ENCODE measurements around the gene SYT1.
"Not testable (repeated sequence)": the region's sequence is repeated elsewhere in the genome, so short reads cannot be mapped to it uniquely, and the experiment has no call there.

SYT1 gene

GRCh38 chr12:79156846-79157463 lies 292.4 kb downstream of the SYT1 start:
- no peak for DNase-seq

DNA sequence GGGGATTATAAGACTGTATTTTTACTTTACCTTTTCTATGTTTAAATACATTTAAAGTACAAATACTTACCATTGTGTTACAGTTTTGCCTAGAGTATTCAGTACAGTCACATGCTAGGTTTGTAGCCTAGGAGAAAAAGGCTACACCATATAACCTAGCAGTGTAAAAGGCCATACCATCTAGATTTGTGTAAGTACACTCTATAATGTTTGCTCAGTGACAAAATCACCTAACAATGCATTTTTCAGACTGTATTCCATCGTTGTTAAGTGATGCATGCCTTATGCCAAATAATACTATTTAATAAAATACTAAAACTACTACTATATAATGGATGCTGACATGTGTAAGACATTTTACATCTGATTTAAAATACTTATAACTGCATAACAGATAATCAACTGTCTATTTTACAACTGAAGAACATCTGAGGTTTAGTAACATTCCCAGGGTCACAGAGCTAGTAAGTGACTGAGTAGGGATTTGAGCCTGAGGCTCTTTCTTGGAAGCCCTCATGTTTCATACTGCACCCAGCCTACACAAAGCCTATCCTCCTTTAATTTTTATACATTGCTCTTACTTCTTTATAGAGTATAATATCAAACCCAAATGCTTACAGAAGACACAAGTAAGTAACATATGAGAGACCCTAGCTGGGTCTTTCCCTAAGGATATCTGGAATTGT lies 296.8 kb downstream of the SYT1 start:
- DNase-seq: no peak

DNA sequence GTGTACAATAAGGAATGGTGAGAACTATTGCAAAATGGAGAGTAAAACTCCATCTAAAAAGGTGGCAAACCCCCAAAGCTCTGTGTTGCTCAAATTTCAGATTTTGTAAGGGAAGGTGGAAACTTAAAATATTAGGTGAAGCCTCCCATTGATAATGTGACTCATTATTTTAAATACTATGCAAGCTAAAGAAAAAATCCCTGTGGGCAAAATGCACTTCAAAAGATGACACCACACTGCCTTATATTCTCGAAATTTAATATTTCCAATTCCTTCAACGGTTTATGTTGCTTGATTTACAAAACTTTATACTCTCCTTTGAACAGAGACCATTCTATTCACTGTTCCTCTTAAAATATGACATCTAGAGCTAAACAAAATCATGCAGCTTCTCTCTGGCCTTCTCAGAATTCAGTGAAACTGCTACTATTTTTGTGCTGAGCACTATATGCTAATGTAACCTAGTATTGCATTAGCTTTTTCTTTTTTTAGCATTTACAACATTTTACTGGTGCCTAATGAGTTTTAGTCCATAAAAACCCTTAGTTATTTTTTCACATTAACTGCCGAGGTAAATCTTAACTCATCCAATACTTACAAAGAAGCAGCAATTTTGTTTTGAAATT lies 297.7 kb downstream of the SYT1 start:
- no peak for DNase-seq

- DNase-seq: no peak
These were observed 298.4 kb downstream of the SYT1 start for GRCh38 chr12:79162948-79163347.

GRCh38 chr12:79164890-79165289 lies 300.3 kb downstream of the SYT1 start:
- DNase-seq: no peak

DNA sequence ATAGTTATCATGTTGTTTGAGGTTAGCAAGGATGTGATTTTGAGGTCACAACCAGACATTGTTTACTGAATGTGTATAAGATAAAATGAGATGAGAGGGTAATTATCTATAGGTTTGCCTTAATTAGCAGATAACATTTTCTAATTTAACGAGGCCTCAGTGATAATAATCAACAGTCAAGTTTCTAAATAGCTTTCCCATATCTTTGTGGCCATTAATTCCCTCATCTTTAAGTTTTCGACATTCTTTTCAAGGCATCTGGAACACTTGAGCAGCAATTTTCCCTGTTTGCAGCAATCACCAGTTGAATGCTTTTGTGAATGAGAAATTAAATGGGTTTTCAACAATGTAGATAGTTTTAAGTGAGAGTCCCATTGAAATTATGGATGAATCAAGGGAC lies 304.1 kb downstream of the SYT1 start:
- DNase-seq: no peak

DNA sequence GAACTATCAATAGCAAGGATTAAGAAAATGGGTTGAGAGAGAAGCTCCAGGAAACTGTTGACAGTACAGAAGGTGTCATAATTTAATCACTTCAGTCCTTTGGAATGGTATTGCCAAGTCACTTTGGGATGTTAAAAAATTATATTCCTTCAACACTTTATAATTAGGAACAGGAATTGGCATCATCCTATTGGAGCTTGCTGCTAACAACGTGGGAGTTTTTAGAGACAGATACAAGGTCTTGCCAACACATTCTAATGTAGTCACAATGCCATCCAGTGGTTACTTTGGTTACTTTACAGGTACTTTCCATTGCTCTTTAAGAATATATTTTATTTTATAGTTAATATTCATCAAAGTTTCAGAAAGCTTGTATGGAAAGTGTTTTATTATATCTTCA lies 310.1 kb downstream of the SYT1 start:
- DNase-seq: no peak

GRCh38 chr12:79183003-79183402 lies 318.4 kb downstream of the SYT1 start:
- no peak for DNase-seq

- DNase-seq: no peak
These were observed 319.4 kb downstream of the SYT1 start for GRCh38 chr12:79183926-79184325.

DNA sequence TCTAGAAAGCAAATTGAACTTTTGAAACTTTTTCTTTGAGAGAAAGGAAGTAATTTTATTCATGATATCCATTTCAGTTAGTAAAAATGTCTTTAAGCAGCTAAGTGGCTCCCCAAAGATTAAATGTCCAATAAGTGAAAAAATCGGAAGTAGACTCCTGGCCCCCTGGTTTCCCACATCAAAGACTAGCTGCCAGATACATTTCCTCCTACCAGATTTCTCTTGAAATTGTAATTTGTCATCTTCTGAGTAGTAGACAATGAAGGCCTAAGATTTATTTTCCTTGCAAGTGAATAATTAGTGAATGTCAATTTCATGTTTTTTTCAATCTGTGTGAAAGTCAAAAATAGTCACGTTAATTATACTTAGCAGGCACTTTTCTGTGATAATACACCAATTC lies 321.9 kb downstream of the SYT1 start:
- DNase-seq: no peak

DNA sequence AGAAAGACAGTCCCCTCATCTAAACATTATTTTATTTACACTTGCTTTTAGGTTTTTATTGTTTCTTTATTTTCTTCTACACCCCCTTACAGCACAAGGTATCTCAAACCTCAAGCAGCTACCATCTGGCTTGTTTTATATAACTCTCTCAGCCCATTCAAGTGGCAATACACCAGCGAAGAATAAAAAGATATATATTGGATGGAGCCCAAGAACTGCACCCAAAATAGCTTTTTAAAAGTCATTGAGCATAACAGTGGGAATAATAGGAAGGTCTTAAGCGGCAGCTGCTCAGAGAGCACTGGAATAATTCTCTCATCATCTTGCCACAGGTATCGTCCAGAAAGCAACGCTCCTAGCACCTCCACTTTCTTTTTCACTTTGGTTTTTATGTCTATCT lies 322.5 kb downstream of the SYT1 start:
- no peak for DNase-seq

DNA sequence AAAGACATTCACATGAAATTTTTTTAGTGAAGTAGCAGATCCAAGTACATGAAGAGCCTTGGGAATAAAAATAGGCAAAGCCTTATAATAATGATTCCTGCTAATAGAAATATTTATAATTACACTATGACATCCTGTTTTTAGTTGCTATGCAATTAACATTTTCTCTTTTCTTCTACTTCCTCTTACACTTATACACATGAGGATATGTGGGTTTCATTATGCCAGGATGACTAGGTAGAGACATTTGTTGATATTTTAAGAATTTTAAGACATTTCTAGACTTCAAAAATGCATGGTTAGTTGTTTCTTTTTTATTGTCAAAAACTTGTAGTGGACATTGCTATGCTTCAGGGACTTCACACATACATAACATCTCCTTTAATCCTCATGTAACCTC lies 326.8 kb downstream of the SYT1 start:
- DNase-seq: no peak

- no peak for DNase-seq
These were observed 330.0 kb downstream of the SYT1 start for GRCh38 chr12:79194595-79194994.

- DNase-seq: no peak
These were observed 334.6 kb downstream of the SYT1 start for GRCh38 chr12:79199166-79199565.

GRCh38 chr12:79200176-79200575 lies 335.6 kb downstream of the SYT1 start:
- DNase-seq: no peak

DNA sequence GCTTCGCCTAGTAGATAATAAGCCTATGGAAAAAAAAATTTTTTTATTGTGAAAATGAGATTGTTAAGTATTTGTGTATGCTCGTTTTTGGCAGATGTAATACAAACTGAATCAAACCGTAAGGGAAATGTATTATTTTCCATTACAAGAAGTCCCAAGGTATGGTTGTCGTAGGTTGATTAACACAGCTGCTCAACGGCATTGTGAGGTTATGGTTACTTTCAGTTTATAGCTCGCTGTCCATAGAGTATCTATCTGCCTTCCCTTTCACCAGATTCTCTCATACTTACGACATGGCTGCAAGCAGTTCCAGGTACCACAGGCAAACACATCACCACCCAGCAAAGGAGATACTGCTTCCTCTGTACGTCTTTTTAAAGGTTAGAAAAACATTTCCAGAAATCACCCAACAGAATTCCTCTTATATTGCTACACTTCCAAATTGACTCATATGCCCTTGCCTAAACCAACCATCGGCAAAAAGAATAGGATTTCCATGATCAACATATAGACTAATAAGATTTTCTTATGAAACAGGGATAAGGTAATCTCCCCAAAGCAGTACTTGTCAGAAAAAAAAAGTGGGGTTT lies 338.6 kb downstream of the SYT1 start:
- DNase-seq: no peak

DNA sequence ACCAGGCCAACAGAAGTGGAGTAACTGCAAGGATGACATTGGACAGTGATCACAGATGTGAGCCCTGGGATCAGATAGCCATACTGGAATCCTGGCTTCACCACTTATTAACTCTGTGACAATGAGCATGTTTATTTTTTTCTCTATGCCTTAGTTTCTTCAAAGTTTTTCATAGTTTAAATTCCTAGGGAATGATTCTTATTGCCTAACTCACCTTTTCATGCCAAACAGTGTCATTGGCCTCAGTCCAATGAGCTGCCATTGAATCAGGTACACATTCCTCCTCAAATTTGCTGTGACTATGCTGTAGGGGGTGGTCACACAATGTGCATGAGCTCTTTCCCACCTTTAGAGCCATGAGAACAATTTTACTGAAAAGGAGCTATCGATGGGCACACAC lies 342.3 kb downstream of the SYT1 start:
- DNase-seq: no peak

DNA sequence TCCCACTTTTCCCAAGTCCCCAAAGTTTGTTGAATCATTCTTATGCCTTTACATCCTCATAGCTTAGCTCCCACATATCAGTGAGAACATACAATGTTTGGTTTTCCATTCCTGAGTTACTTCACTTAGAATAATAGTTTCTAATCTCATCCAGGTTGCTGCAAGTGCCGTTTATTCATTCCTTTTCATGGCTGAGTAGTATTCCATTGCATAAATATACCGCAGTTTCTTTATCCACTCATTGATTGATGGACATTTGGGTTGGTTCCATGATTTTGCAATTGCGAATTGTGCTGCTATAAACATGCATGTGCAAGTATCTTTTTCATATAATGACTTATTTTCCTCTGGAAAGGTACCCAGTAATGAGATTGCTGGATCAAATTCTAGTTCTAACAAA lies 345.8 kb downstream of the SYT1 start:
- not testable (repeated sequence) for DNase-seq

DNA sequence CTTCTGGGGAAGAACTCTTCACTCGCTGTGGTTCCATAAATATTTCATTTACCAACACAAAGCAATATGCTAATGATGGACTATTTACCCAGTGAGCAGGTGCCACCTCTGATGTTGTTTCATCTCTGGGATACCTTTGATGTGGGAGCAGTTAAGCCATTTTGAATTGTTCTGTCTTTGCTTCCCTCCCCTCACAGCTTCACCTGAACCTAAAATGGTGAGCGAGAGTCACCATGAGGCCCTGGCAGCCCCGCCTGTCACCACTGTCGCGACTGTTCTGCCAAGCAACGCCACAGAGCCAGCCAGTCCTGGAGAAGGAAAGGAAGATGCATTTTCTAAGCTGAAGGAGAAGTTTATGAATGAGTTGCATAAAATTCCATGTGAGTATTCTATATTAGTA lies 352.7 kb downstream of the SYT1 start:
- no peak for DNase-seq

DNA sequence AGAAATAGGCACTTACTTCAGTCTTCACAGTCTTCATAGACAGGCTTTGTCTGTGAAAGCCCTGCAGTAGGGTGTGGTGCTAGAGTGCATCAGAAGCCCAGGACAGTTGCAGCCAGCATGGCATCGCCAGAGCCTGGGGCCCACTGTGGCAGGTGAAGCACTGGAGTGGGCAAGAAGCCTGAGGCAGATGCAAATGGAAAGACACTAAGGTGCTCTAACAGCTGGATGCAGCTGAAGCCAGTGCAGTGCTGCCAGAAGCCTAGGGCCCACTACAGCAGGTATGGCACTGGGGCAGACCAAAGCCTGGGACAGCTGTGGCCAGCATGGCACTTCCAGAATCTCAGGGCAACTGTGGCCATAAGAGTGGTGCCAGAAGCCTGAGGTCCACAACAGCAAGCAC lies 358.6 kb downstream of the SYT1 start:
- DNase-seq: no peak

DNA sequence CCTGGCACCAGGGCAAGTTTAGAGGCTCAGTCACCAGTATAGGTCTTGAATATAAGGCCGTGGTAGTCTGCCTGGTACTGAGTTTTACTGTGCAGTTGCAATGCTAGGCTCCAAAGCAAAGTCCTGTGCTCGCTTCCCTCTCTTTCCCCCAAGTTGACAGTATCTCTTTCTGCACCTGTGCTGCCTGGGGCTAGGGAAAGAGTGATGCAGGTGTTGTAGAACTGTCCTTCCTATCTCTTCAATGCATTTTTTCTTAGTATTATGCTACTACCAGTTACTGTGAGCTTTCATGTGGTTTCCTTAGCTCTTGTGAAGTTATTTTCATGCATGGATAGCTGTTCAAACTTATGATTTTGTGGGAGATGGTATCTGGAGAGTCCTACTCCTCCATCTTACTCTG lies 359.2 kb downstream of the SYT1 start:
- no peak for DNase-seq

GRCh38 chr12:79227091-79227490 lies 362.5 kb downstream of the SYT1 start:
- no peak for DNase-seq

GRCh38 chr12:79227646-79228045 lies 363.1 kb downstream of the SYT1 start:
- DNase-seq: no peak

GRCh38 chr12:79233341-79233781 lies 368.8 kb downstream of the SYT1 start:
- no peak for DNase-seq
